ENCODE results near the gene ACOT7. TPM values are rescaled to one million over a fixed set of nuclear protein-coding genes. Genes with fewer than 3 reads are reported as not detected.
"Not testable (repeated sequence)": the region's sequence is repeated elsewhere in the genome, so short reads cannot be mapped to it uniquely, and the experiment has no call there.

ACOT7 gene
- polyA plus RNA-seq, 1 donor, result 28.8 TPM

GRCh38 chr1:6431645-6432579 is 38.3 kb upstream of the ACOT7 start:
- WGBS (ENCODE audit: insufficient coverage, low lambda C conversion rate), result no CpG with 5 or more reads among the region's 13 CpGs

GRCh38 chr1:6429660-6430411 is 36.3 kb upstream of the ACOT7 start:
- peaks cover 35% of the 10 kb centered on the region for H3K27me3 ChIP-seq (ENCODE audit: control insufficient read depth, insufficient read depth, low read length)
- not testable (repeated sequence) for DNase-seq; H3K9me3 ChIP-seq (ENCODE audit: control insufficient read depth, low read depth, low read length); H3K27ac ChIP-seq (ENCODE audit: low read length); H3K36me3 ChIP-seq (ENCODE audit: control insufficient read depth, insufficient read depth, low read length); H3K4me1 ChIP-seq (ENCODE audit: control insufficient read depth, insufficient read depth, low read length); H3K4me3 ChIP-seq (ENCODE audit: low read length)
- no CpG with 5 or more reads among the region's 19 CpGs for whole genome bisulfite sequencing (ENCODE audit: insufficient coverage, low lambda C conversion rate)

More at GRCh38 chr1:6431645-6432579, 38.3 kb upstream of the ACOT7 start:
- H3K27ac ChIP-seq (ENCODE audit: low read length); H3K9me3 ChIP-seq (ENCODE audit: control insufficient read depth, low read depth, low read length); H3K4me1 ChIP-seq (ENCODE audit: control insufficient read depth, insufficient read depth, low read length); H3K4me3 ChIP-seq (ENCODE audit: low read length); DNase-seq; H3K36me3 ChIP-seq (ENCODE audit: control insufficient read depth, insufficient read depth, low read length): not testable (repeated sequence)
- peaks cover 16% of the 10 kb centered on the region for H3K27me3 ChIP-seq (ENCODE audit: control insufficient read depth, insufficient read depth, low read length)

GRCh38 chr1:6428453-6428852 is 34.9 kb upstream of the ACOT7 start:
- H3K9me3 ChIP-seq (ENCODE audit: control insufficient read depth, low read depth, low read length); DNase-seq; H3K27ac ChIP-seq (ENCODE audit: low read length); H3K4me3 ChIP-seq (ENCODE audit: low read length); H3K36me3 ChIP-seq (ENCODE audit: control insufficient read depth, insufficient read depth, low read length): not testable (repeated sequence)
- Histone ChIP-seq H3K27me3 (ENCODE audit: control insufficient read depth, insufficient read depth, low read length) (peaks cover 43% of the 10 kb centered on the region), H3K4me1 (ENCODE audit: control insufficient read depth, insufficient read depth, low read length) (peaks cover 13% of the 10 kb centered on the region)
- WGBS (ENCODE audit: insufficient coverage, low lambda C conversion rate), result no CpG with 5 or more reads among the region's 6 CpGs

- Histone ChIP-seq H3K27me3 (ENCODE audit: control insufficient read depth, insufficient read depth, low read length) (peaks cover 50% of the 10 kb centered on the region), H3K9me3 (ENCODE audit: control insufficient read depth, low read depth, low read length) (peaks cover 3% of the 10 kb centered on the region), H3K36me3 (ENCODE audit: control insufficient read depth, insufficient read depth, low read length) (no peaks in the 10 kb centered on the region), H3K4me1 (ENCODE audit: control insufficient read depth, insufficient read depth, low read length) (peaks cover 15% of the 10 kb centered on the region), H3K27ac (ENCODE audit: low read length) (no peak overlapping the region), H3K4me3 (ENCODE audit: low read length) (no peak overlapping the region)
- DNase-seq, result no peak
- 60% methylated on average over 1 of the region's 26 CpGs for WGBS (ENCODE audit: insufficient coverage, low lambda C conversion rate)
These were observed 34.1 kb upstream of the ACOT7 start for GRCh38 chr1:6427441-6428390.

- no peak for DNase-seq
- Histone ChIP-seq H3K36me3 (ENCODE audit: control insufficient read depth, insufficient read depth, low read length) (no peaks in the 10 kb centered on the region), H3K4me3 (ENCODE audit: low read length) (no peak overlapping the region), H3K27me3 (ENCODE audit: control insufficient read depth, insufficient read depth, low read length) (peaks cover 55% of the 10 kb centered on the region), H3K4me1 (ENCODE audit: control insufficient read depth, insufficient read depth, low read length) (peaks cover 15% of the 10 kb centered on the region), H3K9me3 (ENCODE audit: control insufficient read depth, low read depth, low read length) (peaks cover 3% of the 10 kb centered on the region), H3K27ac (ENCODE audit: low read length) (no peak overlapping the region)
- WGBS (ENCODE audit: insufficient coverage, low lambda C conversion rate), result no CpG with 5 or more reads among the region's 10 CpGs
These were observed 33.4 kb upstream of the ACOT7 start for GRCh38 chr1:6426972-6427350.

- peaks cover 3% of the 10 kb centered on the region for H3K9me3 ChIP-seq (ENCODE audit: control insufficient read depth, low read depth, low read length)
- no CpG with 5 or more reads among the region's 9 CpGs for WGBS (ENCODE audit: insufficient coverage, low lambda C conversion rate)
- peaks cover 60% of the 10 kb centered on the region for H3K27me3 ChIP-seq (ENCODE audit: control insufficient read depth, insufficient read depth, low read length)
- H3K27ac ChIP-seq (ENCODE audit: low read length), result no peak overlapping the region
- no peak for DNase-seq
- H3K4me3 ChIP-seq (ENCODE audit: low read length), result no peak overlapping the region
- H3K4me1 ChIP-seq (ENCODE audit: control insufficient read depth, insufficient read depth, low read length), result peaks cover 15% of the 10 kb centered on the region
- H3K36me3 ChIP-seq (ENCODE audit: control insufficient read depth, insufficient read depth, low read length), result no peaks in the 10 kb centered on the region
These were observed 32.9 kb upstream of the ACOT7 start for GRCh38 chr1:6426277-6426971.

- no peak for DNase-seq
- no CpG with 5 or more reads among the region's 6 CpGs for WGBS (ENCODE audit: insufficient coverage, low lambda C conversion rate)
- Histone ChIP-seq H3K4me3 (ENCODE audit: low read length) (no peak overlapping the region), H3K9me3 (ENCODE audit: control insufficient read depth, low read depth, low read length) (peaks cover 3% of the 10 kb centered on the region), H3K36me3 (ENCODE audit: control insufficient read depth, insufficient read depth, low read length) (no peaks in the 10 kb centered on the region), H3K27me3 (ENCODE audit: control insufficient read depth, insufficient read depth, low read length) (peaks cover 64% of the 10 kb centered on the region), H3K27ac (ENCODE audit: low read length) (no peak overlapping the region), H3K4me1 (ENCODE audit: control insufficient read depth, insufficient read depth, low read length) (peaks cover 19% of the 10 kb centered on the region)
These were observed 32.1 kb upstream of the ACOT7 start for GRCh38 chr1:6425658-6426057.

GRCh38 chr1:6424619-6425593 is 31.3 kb upstream of the ACOT7 start, which contains the start of gene ESPN:
Gene ESPN, plus strand, starts transcription at chr1:6424776. Its CDS starts 180 bp downstream, at chr1:6424956.
- H3K4me1 ChIP-seq (ENCODE audit: control insufficient read depth, insufficient read depth, low read length), result peaks cover 25% of the 10 kb centered on the region
- WGBS (ENCODE audit: insufficient coverage, low lambda C conversion rate), result no CpG with 5 or more reads among the region's 99 CpGs
- H3K27ac ChIP-seq (ENCODE audit: low read length), result no peak within 1 kb of the TSS
- peaks cover 64% of the 10 kb centered on the region for H3K27me3 ChIP-seq (ENCODE audit: control insufficient read depth, insufficient read depth, low read length)
- H3K4me3 ChIP-seq (ENCODE audit: low read length), result no peak within 1 kb of the TSS
- H3K9me3 ChIP-seq (ENCODE audit: control insufficient read depth, low read depth, low read length), result peaks cover 6% of the 10 kb centered on the region
- H3K36me3 ChIP-seq (ENCODE audit: control insufficient read depth, insufficient read depth, low read length), result no peaks in the 10 kb centered on the region
- no peak for DNase-seq

All from large intestine (tissue), 3 donors.